Measurements from ENCODE around the gene PTPRN2. TPM values are rescaled to one million over a fixed set of nuclear protein-coding genes. Genes with fewer than 3 reads are reported as not detected.

PTPRN2 gene
- total and polyA plus RNA-seq, 2 donors (not counting 3 experiments of a cell fraction or from before 2014, with no cell fraction given): 0.62 to 0.88 TPM

DNA sequence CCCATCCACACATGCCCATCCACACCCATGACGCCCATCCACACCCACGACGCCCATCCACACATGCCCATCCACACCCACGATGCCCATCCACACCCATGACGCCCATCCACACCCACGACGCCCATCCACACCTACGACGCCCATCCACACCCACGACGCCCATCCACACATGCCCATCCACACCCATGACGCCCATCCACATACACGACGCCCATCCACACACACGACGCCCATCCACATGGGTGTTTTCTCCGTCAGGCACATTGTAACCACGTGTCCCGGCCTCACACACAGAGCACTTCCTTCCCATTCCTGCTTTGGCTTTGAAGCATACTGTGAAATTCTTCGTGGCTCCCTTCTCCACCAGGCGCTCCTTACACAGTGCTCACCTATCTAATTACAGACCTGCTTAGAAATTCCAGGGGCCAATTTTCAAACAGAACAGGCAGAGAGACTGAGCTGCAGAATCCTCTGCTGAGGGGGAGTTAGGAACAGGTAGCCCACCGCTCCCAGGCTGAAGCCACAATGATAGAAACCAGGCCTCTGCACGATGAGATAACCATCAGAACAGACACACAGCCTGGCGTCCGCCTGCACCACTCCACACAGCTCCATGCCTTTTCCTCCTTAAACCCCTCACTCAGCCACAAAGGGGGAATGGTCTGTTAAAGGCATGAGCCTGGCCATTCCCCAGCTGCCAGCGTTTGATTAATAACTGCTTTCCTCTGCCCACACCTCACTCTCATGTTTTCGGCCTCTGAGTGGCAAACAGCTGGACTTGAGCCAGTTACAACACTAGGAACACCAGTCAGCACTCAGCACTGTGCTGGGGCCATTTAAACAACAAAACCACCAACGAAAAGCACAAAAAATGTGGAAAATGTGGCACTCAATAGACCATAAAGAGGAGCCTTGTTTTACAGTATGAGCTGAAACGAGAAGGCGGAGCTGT is 501.6 kb downstream of the PTPRN2 start:
- no peak for FAIRE-seq

More for the DNA sequence above, 501.6 kb downstream of the PTPRN2 start:
- Histone ChIP-seq H3K36me3 (ENCODE audit: control insufficient read depth in 2 of 2, extremely low read depth in 1 of 2, insufficient read depth in 2 of 2, low read length in 2 of 2) (no peaks in the 10 kb centered on the region), H4K20me1 (replicated peaks; ENCODE audit: control insufficient read depth, extremely low read depth, insufficient read depth, low read length) (no peaks in the 10 kb centered on the region), H3K9me1 (replicated peaks; ENCODE audit: control insufficient read depth, extremely low read depth, insufficient read depth, low read length) (no peaks in the 10 kb centered on the region), H3K79me2 (ENCODE audit: control insufficient read depth, insufficient read depth, low read length) (no peaks in the 10 kb centered on the region), H3K9ac (replicated peaks; ENCODE audit: extremely low read depth, insufficient read depth, low read length) (no peak overlapping the region), H3K4me2 (ENCODE audit: insufficient read depth, low read length) (no peak overlapping the region), H3K9me3 (replicated peaks; ENCODE audit: control insufficient read depth, insufficient read depth, low read length) (peaks cover 6% of the 10 kb centered on the region), H3K4me1 (ENCODE audit: control insufficient read depth, extremely low read depth, insufficient read depth, low read length) (no peaks in the 10 kb centered on the region), H3K4me3 (replicated peaks in 1 of 3; ENCODE audit: insufficient read depth in 1 of 3, low read depth in 1 of 3, low read length in 3 of 3) (no peak overlapping the region), H3K27ac (ENCODE audit: insufficient read depth, low read depth, low read length) (no peak overlapping the region), H2AFZ (ENCODE audit: low read depth, low read length) (no peak overlapping the region), H3K27me3 (ENCODE audit: control insufficient read depth in 2 of 2, insufficient read depth in 2 of 2, low read length in 2 of 2) (no peaks in the 10 kb centered on the region)
- BruUV-seq (replicated peaks): no TSS peak
- intact Hi-C loops (cut with micrococcal nuclease) (no loop called here), dilution Hi-C loops (cut with MboI; ENCODE audit: extremely low pct_ligation_motif_present, low sequenced_read_pairs) (no loop called here)
- POLR2A ChIA-PET: no interaction called here
- TF ChIP-seq FOS (IDR thresholded peaks at IDR 0.05; ENCODE audit: borderline replicate concordance, insufficient read depth, low read length) (no peak), POLR2A (IDR thresholded peaks at IDR 0.05; ENCODE audit: low read depth, low read length) (no peak), JUN (IDR thresholded peaks at IDR 0.05; ENCODE audit: borderline replicate concordance, insufficient read depth, insufficient read length, low read depth) (no peak), CTCF (IDR thresholded peaks at IDR 0.05; ENCODE audit: extremely low read depth in 1 of 2, insufficient read depth in 1 of 2, low read depth in 1 of 2, low read length in 2 of 2) (no peak), GATA2 (IDR thresholded peaks at IDR 0.05; ENCODE audit: insufficient read depth, insufficient read length, low read depth, low read length) (no peak), MYC (IDR thresholded peaks at IDR 0.05; ENCODE audit: low read depth, low read length) (no peak), POLR2AphosphoS5 (IDR thresholded peaks at IDR 0.05; ENCODE audit: insufficient read depth, low read depth, low read length) (no peak), EZH2 (IDR thresholded peaks at IDR 0.05; ENCODE audit: borderline replicate concordance, low read depth, low read length, severe bottlenecking) (no peak)
- TF ChIP-seq, protein P1, sequence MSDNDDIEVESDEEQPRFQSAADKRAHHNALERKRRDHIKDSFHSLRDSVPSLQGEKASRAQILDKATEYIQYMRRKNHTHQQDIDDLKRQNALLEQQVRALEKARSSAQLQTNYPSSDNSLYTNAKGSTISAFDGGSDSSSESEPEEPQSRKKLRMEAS (IDR thresholded peaks at IDR 0.05; ENCODE audit: insufficient read depth, insufficient read length): no peak
- DNase-seq (ENCODE audit: low read depth, low spot score): no peak
- CTCF ChIA-PET: no interaction called here

Measured in endothelial cell of umbilical vein (primary cell).